Endothelial cell of umbilical vein (primary cell): ENCODE measurements around the gene RND3. TPM values are rescaled to one million over a fixed set of nuclear protein-coding genes. Genes with fewer than 3 reads are reported as not detected.

Source experiments
- BruUV-seq: library from RNA; stranded (reverse); fragments of 400-500 nt; replicated peaks from 2 replicates; lab custom pipeline; 2021; lab: Mats Ljungman, UMichigan
- CTCF ChIA-PET: fragments of 300-600, 350-600 bp; sonication (Branson Sonifier 250); formaldehyde crosslinking; loops from one replicate; lab custom pipeline; 2021; ENCODE audit warnings: antibody characterized with exemption, inconsistent platforms; lab: Charles Lee
- POLR2A ChIA-PET: fragments of 300-600, 350-600 bp; sonication (Branson Sonifier 250); formaldehyde crosslinking; loops from one replicate; lab custom pipeline; 2021; ENCODE audit warnings: antibody characterized with exemption, inconsistent platforms; lab: Charles Lee
- DNase-seq: peaks from one replicate; pipeline ENCODE4 v3.0.0-alpha.2; 2011; ENCODE audit warnings: low read depth, low spot score
- FAIRE-seq: peaks from 2 replicates; lab custom pipeline; 2011; peaks lifted over from hg19 to GRCh38; lab: Jason Lieb, UNC
- H2AFZ ChIP-seq: 2 replicates; pipeline ENCODE4 v1.6.0; 2012; ENCODE audit warnings: low read depth, low read length, control low read depth, inconsistent platforms
- H3K27ac ChIP-seq: 2 replicates; pipeline ENCODE4 v1.5.1; 2011; ENCODE audit warnings: low read depth, mild to moderate bottlenecking, control low read depth, low read length, moderate library complexity; ENCODE audit not compliant: insufficient read depth
- H3K27me3 ChIP-seq, 2 experiments: 2 replicates each; pipeline versions ENCODE4 v1.6.0 to v1.6.1; 2011; ENCODE audit warnings: low read length in 2 of 2, mixed read lengths in 1 of 2; ENCODE audit not compliant: control insufficient read depth in 2 of 2, insufficient read depth in 2 of 2
- H3K36me3 ChIP-seq, 2 experiments: 2 replicates in 1 of 2; 3 replicates in 1 of 2; pipeline ENCODE4 v1.5.1; 2011; ENCODE audit warnings: low read length in 2 of 2, mild to moderate bottlenecking in 1 of 2, moderate library complexity in 1 of 2; ENCODE audit not compliant: control insufficient read depth in 2 of 2, insufficient read depth in 2 of 2; ENCODE audit errors: extremely low read depth in 1 of 2
- H3K4me1 ChIP-seq: 3 replicates; pipeline ENCODE4 v1.5.1; 2011; ENCODE audit warnings: mild to moderate bottlenecking, low read length; ENCODE audit not compliant: control insufficient read depth, insufficient read depth; ENCODE audit errors: extremely low read depth
- H3K4me2 ChIP-seq: 2 replicates; pipeline ENCODE4 v1.6.1; 2011; ENCODE audit warnings: low read length, control low read depth, mixed read lengths; ENCODE audit not compliant: insufficient read depth
- H3K4me3 ChIP-seq, 3 experiments: fragments of 200-600 bp in 1 of 3; sonication (generic), shearing (Covaris generic) in 1 of 3; replicated peaks in 1 of 3; 2 replicates each; pipeline ENCODE4 v1.5.1; 2011 to 2016; ENCODE audit warnings: control low read depth in 3 of 3, low read length in 3 of 3, mild to moderate bottlenecking in 2 of 3, inconsistent platforms in 1 of 3, low read depth in 1 of 3, moderate library complexity in 1 of 3; ENCODE audit not compliant: insufficient read depth in 1 of 3
- H3K79me2 ChIP-seq: 2 replicates; pipeline ENCODE4 v1.6.0; 2012; ENCODE audit warnings: low read length, inconsistent platforms; ENCODE audit not compliant: control insufficient read depth, insufficient read depth
- H3K9ac ChIP-seq: replicated peaks from 2 replicates; pipeline ENCODE3; 2011; ENCODE audit warnings: low read length, control low read depth; ENCODE audit not compliant: insufficient read depth; ENCODE audit errors: extremely low read depth
- H3K9me1 ChIP-seq: replicated peaks from 3 replicates; pipeline ENCODE4 v1.6.0; 2011; ENCODE audit warnings: mild to moderate bottlenecking, low read length; ENCODE audit not compliant: control insufficient read depth, insufficient read depth; ENCODE audit errors: extremely low read depth
- H3K9me3 ChIP-seq: replicated peaks from 2 replicates; pipeline ENCODE4 v1.5.1; 2012; ENCODE audit warnings: low read length, inconsistent platforms; ENCODE audit not compliant: control insufficient read depth, insufficient read depth
- H4K20me1 ChIP-seq: replicated peaks from 2 replicates; pipeline ENCODE3; 2011; ENCODE audit warnings: mild to moderate bottlenecking, low read length; ENCODE audit not compliant: control insufficient read depth, insufficient read depth; ENCODE audit errors: extremely low read depth
- EZH2 ChIP-seq: IDR thresholded peaks from 2 replicates; pipeline ENCODE4 v1.6.1; 2012; ENCODE audit warnings: borderline replicate concordance, low read depth, mild to moderate bottlenecking, moderate library complexity, low read length, inconsistent platforms; ENCODE audit not compliant: severe bottlenecking
- FOS ChIP-seq: IDR thresholded peaks from 2 replicates; pipeline ENCODE4 v1.6.1; 2011; ENCODE audit warnings: mild to moderate bottlenecking, low read length, moderate library complexity, borderline replicate concordance; ENCODE audit not compliant: insufficient read depth
- GATA2 ChIP-seq: IDR thresholded peaks from 2 replicates; pipeline ENCODE4 v1.7.0; 2011; ENCODE audit warnings: low read depth, mild to moderate bottlenecking, moderate library complexity, mixed read lengths, low read length; ENCODE audit not compliant: insufficient read length, insufficient read depth
- JUN ChIP-seq: IDR thresholded peaks from 2 replicates; pipeline ENCODE4 v1.6.1; 2011; ENCODE audit warnings: borderline replicate concordance, low read depth; ENCODE audit not compliant: insufficient read length, insufficient read depth
- MYC ChIP-seq: IDR thresholded peaks from one replicate; pipeline ENCODE4 v1.6.1; 2011; ENCODE audit warnings: mild to moderate bottlenecking, low read depth, low read length
- POLR2A ChIP-seq: IDR thresholded peaks from 2 replicates; pipeline ENCODE4 v1.6.1; 2012; ENCODE audit warnings: low read depth, mild to moderate bottlenecking, control low read depth, low read length
- POLR2AphosphoS5 ChIP-seq: IDR thresholded peaks from 2 replicates; pipeline ENCODE4 v1.6.1; 2012; ENCODE audit warnings: low read depth, mild to moderate bottlenecking, control low read depth, low read length, moderate library complexity; ENCODE audit not compliant: insufficient read depth
- dilution Hi-C: fragments of 300-500 bp; cut with MboI; formaldehyde crosslinking; loops from one replicate; pipeline ENCODE4 v1.15.0; 2019; ENCODE audit warnings: low sequenced_read_pairs; ENCODE audit not compliant: extremely low pct_ligation_motif_present
- intact Hi-C: fragments of 100-400 bp; cut with micrococcal nuclease; formaldehyde crosslinking; loops from one replicate; pipeline ENCODE4 v1.10.0; 2022
- polyA plus RNA-seq, 4 experiments: library from polyadenylated mRNA; depleted of rRNA in 3 of 4; stranded (reverse) in 3 of 4; unstranded in 1 of 4; fragments of >200 nt; gene quantifications; 2 replicates each; pipeline versions ENCODE4 v1.2.1 to v1.2.3, GENCODE V29; 2011 to 2012; ENCODE audit warnings: missing spikeins in 1 of 4
- total RNA-seq: library from RNA; stranded (reverse); gene quantifications from 2 replicates; pipeline ENCODE4 v1.2.3, GENCODE V29; 2021
- TF ChIP-seq, protein P1 (sequence below), 2 donors: IDR thresholded peaks; 1 replicate in 1 of 2; 2 replicates in 1 of 2; pipeline ENCODE4 v1.5.1; 2011; ENCODE audit warnings: low read length in 2 of 2, mild to moderate bottlenecking in 2 of 2, moderate library complexity in 2 of 2, control low read depth in 1 of 2, inconsistent platforms in 1 of 2, low read depth in 1 of 2; ENCODE audit not compliant: insufficient read depth in 1 of 2; ENCODE audit errors: extremely low read depth in 1 of 2
- TF ChIP-seq, protein P2 (sequence below): IDR thresholded peaks from 2 replicates; pipeline ENCODE4 v1.6.1; 2011; ENCODE audit not compliant: insufficient read depth, insufficient read length

RND3 gene
- total and polyA plus RNA-seq, 2 donors (not counting 3 experiments of a cell fraction or from before 2014, with no cell fraction given) = 53.3 to 158 TPM

- intact Hi-C loops = no loop called here
- no peak for FAIRE-seq
These were observed 68.6 kb downstream of the RND3 start for GRCh38 chr2:150418916-150419315.

More at GRCh38 chr2:150418916-150419315, 68.6 kb downstream of the RND3 start:
- BruUV-seq = no TSS peak
- no peak for DNase-seq
- ChIA-PET CTCF (no interaction called here), POLR2A (no interaction called here)
- Histone ChIP-seq H3K27ac (no peak overlapping the region), H3K4me3 (no peak overlapping the region), H3K27me3 (no peaks in the 10 kb centered on the region), H3K4me1 (peaks cover 1% of the 10 kb centered on the region), H4K20me1 (no peaks in the 10 kb centered on the region), H3K9me3 (no peaks in the 10 kb centered on the region), H2AFZ (no peak overlapping the region), H3K4me2 (no peak overlapping the region), H3K9ac (no peak overlapping the region), H3K9me1 (no peaks in the 10 kb centered on the region), H3K36me3 (no peaks in the 10 kb centered on the region), H3K79me2 (no peaks in the 10 kb centered on the region)
- TF ChIP-seq, protein P1, sequence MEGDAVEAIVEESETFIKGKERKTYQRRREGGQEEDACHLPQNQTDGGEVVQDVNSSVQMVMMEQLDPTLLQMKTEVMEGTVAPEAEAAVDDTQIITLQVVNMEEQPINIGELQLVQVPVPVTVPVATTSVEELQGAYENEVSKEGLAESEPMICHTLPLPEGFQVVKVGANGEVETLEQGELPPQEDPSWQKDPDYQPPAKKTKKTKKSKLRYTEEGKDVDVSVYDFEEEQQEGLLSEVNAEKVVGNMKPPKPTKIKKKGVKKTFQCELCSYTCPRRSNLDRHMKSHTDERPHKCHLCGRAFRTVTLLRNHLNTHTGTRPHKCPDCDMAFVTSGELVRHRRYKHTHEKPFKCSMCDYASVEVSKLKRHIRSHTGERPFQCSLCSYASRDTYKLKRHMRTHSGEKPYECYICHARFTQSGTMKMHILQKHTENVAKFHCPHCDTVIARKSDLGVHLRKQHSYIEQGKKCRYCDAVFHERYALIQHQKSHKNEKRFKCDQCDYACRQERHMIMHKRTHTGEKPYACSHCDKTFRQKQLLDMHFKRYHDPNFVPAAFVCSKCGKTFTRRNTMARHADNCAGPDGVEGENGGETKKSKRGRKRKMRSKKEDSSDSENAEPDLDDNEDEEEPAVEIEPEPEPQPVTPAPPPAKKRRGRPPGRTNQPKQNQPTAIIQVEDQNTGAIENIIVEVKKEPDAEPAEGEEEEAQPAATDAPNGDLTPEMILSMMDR (IDR thresholded peaks at IDR 0.05; ENCODE audit: extremely low read depth in 1 of 2, insufficient read depth in 1 of 2, low read depth in 1 of 2, low read length in 2 of 2) = no peak
- TF ChIP-seq, protein P2, sequence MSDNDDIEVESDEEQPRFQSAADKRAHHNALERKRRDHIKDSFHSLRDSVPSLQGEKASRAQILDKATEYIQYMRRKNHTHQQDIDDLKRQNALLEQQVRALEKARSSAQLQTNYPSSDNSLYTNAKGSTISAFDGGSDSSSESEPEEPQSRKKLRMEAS = no peak
- TF ChIP-seq POLR2A = no peak
- TF ChIP-seq EZH2 = no peak
- no peak for TF ChIP-seq MYC
- TF ChIP-seq JUN = no peak
- TF ChIP-seq GATA2 = no peak
- TF ChIP-seq FOS = no peak
- TF ChIP-seq POLR2AphosphoS5 = no peak
- dilution Hi-C loops = no loop called here
